GM19455 (cell line): ENCODE measurements around the gene IL2RA.
"Not testable (repeated sequence)": the region's sequence is repeated elsewhere in the genome, so short reads cannot be mapped to it uniquely, and the experiment has no call there.

Experiments used
- ATAC-seq: cut with Tn5 transposase; IDR thresholded peaks from one replicate; pipeline ENCODE4 v1.9.1; 2021; ENCODE audit not compliant: unreplicated experiment

The IL2RA gene

DNA sequence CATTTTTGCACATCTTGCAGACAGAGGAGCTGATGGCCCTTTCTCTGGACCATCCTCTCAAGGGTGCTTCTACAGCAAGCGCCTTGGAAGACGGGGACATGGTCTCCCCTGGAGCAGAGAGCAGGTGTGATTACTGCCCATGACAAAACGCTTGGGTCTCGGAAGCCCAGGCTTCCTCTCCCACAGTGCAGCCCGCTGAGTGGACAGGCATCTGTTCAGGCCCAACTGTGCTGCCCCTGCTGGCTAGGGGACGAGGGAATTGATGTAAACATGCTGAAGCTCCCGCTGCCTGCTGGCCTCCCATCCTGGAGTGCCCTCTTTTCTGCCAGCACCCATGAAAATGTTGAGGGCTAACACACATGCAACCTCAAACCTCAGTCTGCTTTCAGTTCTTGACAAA is 99.1 kb downstream of the IL2RA start:
- ATAC-seq, result no peak

DNA sequence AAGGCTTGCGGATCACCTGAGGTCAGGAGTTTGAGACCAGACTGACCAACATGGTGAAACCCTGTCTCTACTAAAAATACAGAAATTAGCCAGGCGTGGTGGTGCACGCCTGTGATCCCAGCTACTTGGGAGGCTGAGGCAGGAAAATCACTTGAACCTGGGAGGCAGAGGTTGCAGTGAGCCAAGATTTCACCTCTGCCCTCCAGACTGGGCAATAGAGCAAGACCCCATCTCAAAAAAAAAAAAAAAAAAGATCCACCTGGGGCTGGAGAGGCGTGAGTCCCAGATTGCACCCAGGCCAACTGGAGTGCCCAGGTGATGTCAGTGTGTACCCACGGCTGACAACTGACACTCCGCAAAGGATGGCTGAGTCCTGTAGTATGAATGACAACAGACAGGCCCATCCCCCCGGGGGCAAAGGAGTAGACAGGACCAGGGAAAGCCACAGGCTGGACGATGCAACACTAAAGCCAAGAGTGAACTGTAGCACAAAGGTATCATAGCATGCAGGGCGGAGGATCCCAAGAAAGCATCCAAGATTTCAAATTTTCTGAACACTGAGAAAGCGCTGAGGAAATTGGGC is 99.7 kb downstream of the IL2RA start:
- not testable (repeated sequence) for ATAC-seq

DNA sequence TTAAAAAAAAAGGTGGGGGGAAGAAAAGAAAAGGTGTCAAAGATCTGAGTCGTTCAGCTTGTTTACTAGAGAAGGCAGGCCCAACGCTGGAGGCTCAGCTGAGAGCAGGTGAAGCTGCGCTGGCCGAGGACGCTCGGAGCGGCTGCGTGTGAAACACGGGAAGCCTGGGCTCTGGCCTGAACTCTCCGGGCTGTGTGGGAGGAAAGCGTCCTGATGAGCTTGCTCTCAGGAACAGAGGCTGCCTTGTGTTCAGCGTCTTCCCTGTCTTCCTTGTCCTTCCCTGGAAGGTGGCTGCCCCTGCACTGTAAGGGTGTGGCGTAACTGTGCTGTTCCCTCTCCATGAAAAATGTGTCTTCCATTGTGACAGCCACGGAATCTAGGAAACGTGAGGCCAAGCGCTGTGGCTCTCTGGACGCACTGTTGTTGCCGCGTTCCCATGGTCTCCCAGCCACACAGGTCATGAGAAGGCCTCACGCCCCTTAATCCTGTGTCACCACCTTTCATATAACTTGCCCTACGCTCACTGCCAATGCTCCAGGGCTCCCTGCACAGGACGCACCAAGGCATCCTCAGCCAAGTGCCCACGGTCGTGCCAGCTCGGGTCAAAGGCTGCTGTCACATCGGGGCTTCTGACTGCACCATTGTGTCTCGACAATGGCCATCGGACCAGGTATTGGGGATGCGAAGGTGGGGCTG is 100.6 kb downstream of the IL2RA start:
- ATAC-seq, result no peak

DNA sequence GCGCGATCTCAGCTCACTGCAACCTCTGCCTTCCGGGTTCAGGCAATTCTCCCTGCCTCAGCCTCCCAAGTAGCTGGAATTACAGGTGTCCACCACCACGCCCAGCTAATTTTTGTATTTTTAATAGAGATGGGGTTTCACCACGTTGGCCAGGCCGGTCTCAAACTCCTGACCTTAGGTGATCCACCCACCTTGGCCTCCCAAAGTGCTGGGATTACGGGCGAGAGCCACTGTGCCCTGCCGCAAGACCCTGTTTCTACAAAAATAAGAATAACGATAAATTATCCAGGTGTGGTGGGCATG is 101.2 kb downstream of the IL2RA start:
- not testable (repeated sequence) for ATAC-seq
